ENCODE results near the gene ATP6V0B. TPM values are rescaled to one million over a fixed set of nuclear protein-coding genes. Genes with fewer than 3 reads are reported as not detected.

The ATP6V0B gene
- total and polyA plus RNA-seq, 2 of the 4 experiments (the other 2 are of a cell fraction) = 72.1 to 169 TPM

- in situ Hi-C loops (cut with MboI; ENCODE audit: low sequenced_read_pairs) (no loop called here), dilution Hi-C loops (cut with HindIII; ENCODE audit: low sequenced_read_pairs, unreplicated experiment) (no loop called here), intact Hi-C loops (cut with micrococcal nuclease) (no loop called here)
- Histone ChIP-seq H3K18ac (ENCODE audit: low read depth, low read length) (no peak within 1 kb of the TSS), H3K9me3 (ENCODE audit: control insufficient read depth, insufficient read depth, low read length) (no peaks in the 10 kb centered on the region), H3K4me2 (ENCODE audit: low read depth, low read length) (peak within 1 kb of the TSS; percentile 81), H3K27me3 (ENCODE audit: control insufficient read depth, insufficient read depth, low read length) (no peaks in the 10 kb centered on the region), H3K56ac (ENCODE audit: extremely low read depth, insufficient read depth, low read length) (no peak within 1 kb of the TSS), H3K9ac (ENCODE audit: low read depth, low read length) (peak within 1 kb of the TSS; percentile 64), H2BK20ac (ENCODE audit: low read depth, low read length) (no peak within 1 kb of the TSS), H4K5ac (ENCODE audit: low read depth, low read length) (no peak within 1 kb of the TSS; the same call in 1 of the 2 replicates), H3K4me3 (ENCODE audit: insufficient read depth, low read depth, low read length) (peak within 1 kb of the TSS; percentile 75), H4K8ac (ENCODE audit: low read depth in 2 of 2, low read length in 2 of 2) (peak within 1 kb of the TSS; percentile 85 to 90; a peak in 3 of 4 replicates), H2BK120ac (ENCODE audit: low read depth, low read length) (no peak within 1 kb of the TSS), H4K20me1 (ENCODE audit: insufficient read depth, low read length) (peaks cover 9% of the 10 kb centered on the region; the same call in 1 of the 2 replicates), H3K23ac (ENCODE audit: low read depth, low read length) (no peak within 1 kb of the TSS; the same call in 1 of the 2 replicates), H3K4ac (ENCODE audit: low read depth, low read length) (peak within 1 kb of the TSS; percentile 54), H2AK9ac (replicated peaks; ENCODE audit: low read depth, low read length, poor library complexity) (peak within 1 kb of the TSS; percentile 87), H2BK15ac (ENCODE audit: low read depth, low read length) (no peak within 1 kb of the TSS), H2AFZ (replicated peaks; ENCODE audit: low read length, poor library complexity) (peak within 1 kb of the TSS; percentile 97), H4K91ac (ENCODE audit: insufficient read depth, low read depth, low read length) (peak within 1 kb of the TSS; percentile 51), H3K9me1 (ENCODE audit: insufficient read depth, low read length) (peaks cover 5% of the 10 kb centered on the region), H3K27ac (ENCODE audit: insufficient read depth, low read length) (peak within 1 kb of the TSS; percentile 13; the same call in 1 of the 2 replicates), H2BK5ac (ENCODE audit: low read depth, low read length, poor library complexity, severe bottlenecking) (no peak within 1 kb of the TSS), H2AK5ac (ENCODE audit: low read depth, low read length) (peak within 1 kb of the TSS; percentile 1; the same call in 1 of the 2 replicates), H3K14ac (replicated peaks; ENCODE audit: low read depth, low read length) (peak within 1 kb of the TSS; percentile 60; the same call in 1 of the 2 replicates), H3K79me1 (ENCODE audit: low read depth in 1 of 2, low read length in 2 of 2) (no peaks in the 10 kb centered on the region), H3K36me3 (ENCODE audit: control insufficient read depth, insufficient read depth, low read length) (no peaks in the 10 kb centered on the region), H3K4me1 (ENCODE audit: control insufficient read depth, insufficient read depth, low read length) (peaks cover 11% of the 10 kb centered on the region)
- WGBS, 2 experiments (ENCODE audit: extremely low coverage in 2 of 2, insufficient read length in 1 of 2) = 0% methylated on average over 39 of the region's 66 CpGs; no CpG with 5 or more reads in 1 of the 2 experiments
- TF ChIP-seq CHD1 (IDR thresholded peaks at IDR 0.05; ENCODE audit: low read depth, low read length) (no peak), MXI1 (IDR thresholded peaks at IDR 0.05; ENCODE audit: borderline replicate concordance, low read depth, low read length) (peak; percentile 97), MAZ (IDR thresholded peaks at IDR 0.05; ENCODE audit: borderline replicate concordance, low read depth, low read length) (peak; percentile 74; the same call in 1 of the 2 replicates), USF2 (IDR thresholded peaks at IDR 0.05; ENCODE audit: low read depth, low read length) (peak; percentile 50; the same call in 1 of the 2 replicates), BHLHE40 (IDR thresholded peaks at IDR 0.05; ENCODE audit: low read depth, low read length) (peak; percentile 92), CEBPB (IDR thresholded peaks at IDR 0.05; ENCODE audit: low read depth, low read length) (no peak)
- DNase-seq = peak; percentile 67
- ATAC-seq (ENCODE audit: low read depth) = peak; percentile 86
- ChIA-PET CTCF (interaction anchor here (0.7 to 1.3 kb wide), 2 partner anchors 14 to 56 kb away, joined by 3 to 4 read pairs; no protein-coding TSS in a partner anchor), POLR2A (ENCODE audit: unreplicated experiment) (interaction anchor here (0.6 kb wide), 1 partner anchor 248 kb away, joined by 13 read pairs; no protein-coding TSS in a partner anchor)
- no TSS peak for BruUV-seq (replicated peaks)
Observed at GRCh38 chr1:43991476-43992231, 16.9 kb downstream of the ATP6V0B start, which contains the start of gene CCDC24. TSS of gene CCDC24 (plus strand) at chr1:43991599. CDS start at chr1:43991879, 280 bp downstream.

All from IMR-90 (cell line).